Hepatic stellate cell (primary cell): ENCODE measurements around the gene HCN4.
"Not testable (repeated sequence)": the region's sequence is repeated elsewhere in the genome, so short reads cannot be mapped to it uniquely, and the experiment has no call there.

Experiments
- DNase-seq: peaks from one replicate; pipeline ENCODE4 v3.0.0; 2011; ENCODE audit warnings: low spot score

HCN4 gene

GRCh38 chr15:73325191-73325861 is 43.4 kb downstream of the HCN4 start:
- DNase-seq, result peak; percentile 47

GRCh38 chr15:73324496-73325170 is 44.1 kb downstream of the HCN4 start:
- no peak for DNase-seq

GRCh38 chr15:73323956-73324355 is 44.8 kb downstream of the HCN4 start:
- DNase-seq, result no peak

- no peak for DNase-seq
Measured at GRCh38 chr15:73323374-73323955, 45.3 kb downstream of the HCN4 start.

- DNase-seq, result no peak
Measured at GRCh38 chr15:73322665-73323373, 45.9 kb downstream of the HCN4 start.

GRCh38 chr15:73321496-73322450 is 47.0 kb downstream of the HCN4 start:
- no peak for DNase-seq

GRCh38 chr15:73320619-73321180 is 48.1 kb downstream of the HCN4 start:
- no peak for DNase-seq

GRCh38 chr15:73319460-73320245 is 49.1 kb downstream of the HCN4 start:
- DNase-seq, result no peak

- DNase-seq, result no peak
Measured at GRCh38 chr15:73318463-73319351, 50.1 kb downstream of the HCN4 start.

- no peak for DNase-seq
Measured at GRCh38 chr15:73317651-73318462, 50.9 kb downstream of the HCN4 start.

- no peak for DNase-seq
Measured at GRCh38 chr15:73313861-73314260, 54.9 kb downstream of the HCN4 start.

- no peak for DNase-seq
Measured at GRCh38 chr15:73308305-73308704, 60.5 kb downstream of the HCN4 start.

- peak; percentile 61 for DNase-seq
Measured at GRCh38 chr15:73305331-73306211, 63.2 kb downstream of the HCN4 start.

- DNase-seq, result no peak
Measured at GRCh38 chr15:73303636-73304035, 65.1 kb downstream of the HCN4 start.

- not testable (repeated sequence) for DNase-seq
Measured at GRCh38 chr15:73300286-73300685, 68.5 kb downstream of the HCN4 start.

- DNase-seq, result no peak
Measured at GRCh38 chr15:73298522-73299245, 70.1 kb downstream of the HCN4 start.
